GM19035 (cell line): ENCODE measurements around the gene IRF2.
A peak's percentile ranks its signal among the peaks of the same experiment; 100 is the strongest.

ENCODE experiments used
- ATAC-seq: cut with Tn5 transposase; IDR thresholded peaks from one replicate; pipeline ENCODE4 v1.9.1; 2021; ENCODE audit not compliant: unreplicated experiment

IRF2 gene

GRCh38 chr4:184433258-184433892 lies 41.0 kb downstream of the IRF2 start:
- no peak for ATAC-seq

- no peak for ATAC-seq
Measured at GRCh38 chr4:184432127-184432922, 42.0 kb downstream of the IRF2 start.

GRCh38 chr4:184430163-184430562 lies 44.2 kb downstream of the IRF2 start:
- no peak for ATAC-seq

- no peak for ATAC-seq
Measured at GRCh38 chr4:184428787-184429186, 45.6 kb downstream of the IRF2 start.

GRCh38 chr4:184427687-184428086 lies 46.7 kb downstream of the IRF2 start:
- ATAC-seq = no peak

- no peak for ATAC-seq
Measured at GRCh38 chr4:184427093-184427492, 47.3 kb downstream of the IRF2 start.

- ATAC-seq = no peak
Measured at GRCh38 chr4:184424993-184425758, 49.2 kb downstream of the IRF2 start.

GRCh38 chr4:184424279-184424678 lies 50.1 kb downstream of the IRF2 start:
- ATAC-seq = no peak

- ATAC-seq = no peak
Measured at GRCh38 chr4:184423003-184423686, 51.2 kb downstream of the IRF2 start.

- ATAC-seq = no peak
Measured at GRCh38 chr4:184422378-184422777, 52.0 kb downstream of the IRF2 start.

- no peak for ATAC-seq
Measured at GRCh38 chr4:184421533-184422155, 52.7 kb downstream of the IRF2 start.

- ATAC-seq = peak; percentile 41
Measured at GRCh38 chr4:184420881-184421416, 53.4 kb downstream of the IRF2 start.

- peak; percentile 1 for ATAC-seq
Measured at GRCh38 chr4:184420402-184420801, 53.9 kb downstream of the IRF2 start.

- no peak for ATAC-seq
Measured at GRCh38 chr4:184419976-184420375, 54.4 kb downstream of the IRF2 start.

GRCh38 chr4:184417802-184418511 lies 56.4 kb downstream of the IRF2 start:
- ATAC-seq = peak; percentile 50

- peak; percentile 45 for ATAC-seq
Measured at GRCh38 chr4:184416913-184417734, 57.2 kb downstream of the IRF2 start.

GRCh38 chr4:184415071-184415470 lies 59.3 kb downstream of the IRF2 start:
- ATAC-seq = no peak

GRCh38 chr4:184413261-184414046 lies 60.9 kb downstream of the IRF2 start:
- ATAC-seq = no peak
